SK-N-SH (cell line): Measurements from ENCODE around the gene CACNA1F. TPM values are rescaled to one million over a fixed set of nuclear protein-coding genes. Genes with fewer than 3 reads are reported as not detected.

Experiments
- CTCF ChIA-PET: fragments of 300-600, 350-600 bp; formaldehyde crosslinking; extraction: SDS; loops from one replicate; lab custom pipeline; 2021; lab: Yijun Ruan, JAX
- POLR2A ChIA-PET: fragments of 350-600 bp; sonication (Branson Sonifier 250); formaldehyde crosslinking; extraction: SDS; loops from one replicate; lab custom pipeline; 2020; ENCODE audit warnings: antibody characterized with exemption, inconsistent platforms; lab: Yijun Ruan, JAX
- DNase-seq: peaks from one replicate; pipeline ENCODE4 v3.0.0; 2012
- H2AFZ ChIP-seq: fragments of 200-600 bp; sonication (generic); 2 replicates; pipeline ENCODE4 v1.8.1; 2016; ENCODE audit warnings: antibody characterized with exemption, mild to moderate bottlenecking, low read depth
- H3F3A ChIP-seq: fragments of 200-600 bp; sonication (generic); replicated peaks from 2 replicates; pipeline ENCODE3; 2016; ENCODE audit warnings: antibody characterized with exemption, mild to moderate bottlenecking; ENCODE audit not compliant: insufficient read depth
- H3K27ac ChIP-seq, 2 experiments: fragments of 200-500 bp in 1 of 2; fragments of 200-600 bp in 1 of 2; sonication (Bioruptor generic) in 1 of 2; sonication (generic), shearing (Covaris generic) in 1 of 2; 2 replicates each; pipeline versions ENCODE4 v1.5.1 to v1.6.1; 2014 to 2016; ENCODE audit warnings: low read depth in 2 of 2, inconsistent platforms in 1 of 2, low read length in 1 of 2, mild to moderate bottlenecking in 1 of 2, mixed read lengths in 1 of 2
- H3K27me3 ChIP-seq: fragments of 200-600 bp; sonication (generic), shearing (Covaris generic); 2 replicates; pipeline ENCODE4 v1.6.1; 2016; ENCODE audit warnings: mixed run types; ENCODE audit not compliant: insufficient read depth
- H3K36me3 ChIP-seq, 2 experiments: fragments of 200-500 bp in 1 of 2; fragments of 200-600 bp in 1 of 2; sonication (Bioruptor generic) in 1 of 2; sonication (generic) in 1 of 2; replicated peaks in 1 of 2; 2 replicates each; pipeline versions ENCODE3 to v1.5.1; 2014 to 2016; ENCODE audit warnings: low read length in 1 of 2, mild to moderate bottlenecking in 1 of 2; ENCODE audit not compliant: insufficient read depth in 2 of 2, control insufficient read depth in 1 of 2
- H3K4me1 ChIP-seq, 2 experiments: fragments of 200-500 bp in 1 of 2; fragments of 200-600 bp in 1 of 2; sonication (Bioruptor generic) in 1 of 2; sonication (generic), shearing (Covaris generic) in 1 of 2; 2 replicates each; pipeline versions ENCODE4 v1.5.1 to v1.6.1; 2014 to 2016; ENCODE audit warnings: low read depth in 1 of 2, low read length in 1 of 2, mixed run types in 1 of 2; ENCODE audit not compliant: insufficient read depth in 2 of 2, control insufficient read depth in 1 of 2
- H3K4me2 ChIP-seq: fragments of 200-600 bp; sonication (generic), shearing (Covaris generic); 2 replicates; pipeline ENCODE4 v1.6.1; 2017; ENCODE audit warnings: mixed run types
- H3K4me3 ChIP-seq, 2 experiments: fragments of 200-500 bp in 1 of 2; fragments of 200-600 bp in 1 of 2; sonication (Bioruptor generic) in 1 of 2; sonication (generic), shearing (Covaris generic) in 1 of 2; 2 replicates each; pipeline versions ENCODE4 v1.5.1 to v1.8.1; 2014 to 2016; ENCODE audit warnings: low read depth in 2 of 2, inconsistent platforms in 1 of 2, low read length in 1 of 2, mild to moderate bottlenecking in 1 of 2, mixed read lengths in 1 of 2, moderate library complexity in 1 of 2
- H3K79me2 ChIP-seq: fragments of 200-600 bp; sonication (generic); 2 replicates; pipeline ENCODE4 v1.8.1; 2017; ENCODE audit warnings: mild to moderate bottlenecking; ENCODE audit not compliant: insufficient read depth
- H3K9ac ChIP-seq: fragments of 200-600 bp; sonication (generic); 2 replicates; pipeline ENCODE4 v1.6.1; 2017; ENCODE audit warnings: mixed run types
- H3K9me2 ChIP-seq: fragments of 200-600 bp; sonication (generic); 2 replicates; pipeline ENCODE4 v1.6.1; 2017; ENCODE audit warnings: mixed run types
- H3K9me3 ChIP-seq: fragments of 200-600 bp; sonication (generic); 2 replicates; pipeline ENCODE4 v1.6.1; 2017; ENCODE audit warnings: mixed run types, mild to moderate bottlenecking, moderate library complexity
- H4K20me1 ChIP-seq: fragments of 200-600 bp; sonication (generic); 2 replicates; pipeline ENCODE4 v1.6.1; 2017; ENCODE audit warnings: mild to moderate bottlenecking, mixed run types; ENCODE audit not compliant: insufficient read depth
- ELF1 ChIP-seq: IDR thresholded peaks from 2 replicates; pipeline ENCODE4 v1.4.0; 2012
- GABPA ChIP-seq: IDR thresholded peaks from 2 replicates; pipeline ENCODE4 v1.4.0; 2012; ENCODE audit warnings: low read depth, mild to moderate bottlenecking
- JUND ChIP-seq: IDR thresholded peaks from 2 replicates; pipeline ENCODE4 v1.4.0; 2012
- MXI1 ChIP-seq: IDR thresholded peaks from 2 replicates; pipeline ENCODE4 v1.6.1; 2012; ENCODE audit warnings: mild to moderate bottlenecking, low read depth, low read length, improper control_type of control experiment
- NFIC ChIP-seq: IDR thresholded peaks from 2 replicates; pipeline ENCODE4 v1.4.0; 2012; ENCODE audit warnings: borderline replicate concordance
- NRF1 ChIP-seq: IDR thresholded peaks from 2 replicates; pipeline ENCODE4 v1.6.1; 2012; ENCODE audit warnings: low read depth, mild to moderate bottlenecking, low read length
- RCOR1 ChIP-seq: fragments of 150-350 bp; IDR thresholded peaks from 2 replicates; pipeline ENCODE4 v1.6.1; 2017; ENCODE audit warnings: antibody characterized with exemption, low read length
- REST ChIP-seq: IDR thresholded peaks from 2 replicates; pipeline ENCODE4 v1.6.1; 2012; ENCODE audit warnings: mild to moderate bottlenecking, low read depth, low read length, moderate library complexity
- RFX5 ChIP-seq: IDR thresholded peaks from 2 replicates; pipeline ENCODE4 v1.6.1; 2012; ENCODE audit warnings: mild to moderate bottlenecking, improper control_type of control experiment, low read length
- TCF12 ChIP-seq: IDR thresholded peaks from 2 replicates; pipeline ENCODE4 v1.4.0; 2012
- WGBS: methylation state at CpG from one replicate; pipeline ENCODE4 v1.1.6; 2017; ENCODE audit warnings: low lambda C conversion rate; 5-methylcytosine and 5-hydroxymethylcytosine counted together
- polyA plus RNA-seq, 3 experiments: library from polyadenylated mRNA; depleted of rRNA; stranded (reverse); fragments of >200 nt; gene quantifications; 2 replicates each; pipeline ENCODE4 v1.2.3, GENCODE V29; 2012
- TF ChIP-seq, protein P1 (sequence below): IDR thresholded peaks from 2 replicates; pipeline ENCODE4 v1.4.0; 2012; ENCODE audit warnings: low read depth, borderline replicate concordance

CACNA1F gene
- polyA plus RNA-seq, 1 of the 3 experiments (the other 2 are of a cell fraction) = not detected

- TF ChIP-seq, protein P1, sequence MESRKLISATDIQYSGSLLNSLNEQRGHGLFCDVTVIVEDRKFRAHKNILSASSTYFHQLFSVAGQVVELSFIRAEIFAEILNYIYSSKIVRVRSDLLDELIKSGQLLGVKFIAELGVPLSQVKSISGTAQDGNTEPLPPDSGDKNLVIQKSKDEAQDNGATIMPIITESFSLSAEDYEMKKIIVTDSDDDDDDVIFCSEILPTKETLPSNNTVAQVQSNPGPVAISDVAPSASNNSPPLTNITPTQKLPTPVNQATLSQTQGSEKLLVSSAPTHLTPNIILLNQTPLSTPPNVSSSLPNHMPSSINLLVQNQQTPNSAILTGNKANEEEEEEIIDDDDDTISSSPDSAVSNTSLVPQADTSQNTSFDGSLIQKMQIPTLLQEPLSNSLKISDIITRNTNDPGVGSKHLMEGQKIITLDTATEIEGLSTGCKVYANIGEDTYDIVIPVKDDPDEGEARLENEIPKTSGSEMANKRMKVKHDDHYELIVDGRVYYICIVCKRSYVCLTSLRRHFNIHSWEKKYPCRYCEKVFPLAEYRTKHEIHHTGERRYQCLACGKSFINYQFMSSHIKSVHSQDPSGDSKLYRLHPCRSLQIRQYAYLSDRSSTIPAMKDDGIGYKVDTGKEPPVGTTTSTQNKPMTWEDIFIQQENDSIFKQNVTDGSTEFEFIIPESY = no peak
- TF ChIP-seq RCOR1 (no peak), NRF1 (no peak), GABPA (no peak), TCF12 (peak; percentile 15; the same call in 1 of the 2 replicates), RFX5 (no peak)
- TF ChIP-seq, all 33 proteins: peak for 5
Measured at GRCh38 chrX:49166914-49167739, 66.0 kb downstream of the CACNA1F start (continued).

- TF ChIP-seq ELF1 (no peak), NFIC (no peak), MXI1 (no peak), REST (0 out of 2 replicates have a peak, but pooled peaks have one; percentile 21), JUND (no peak)
- H3K9me2 ChIP-seq = no peaks in the 10 kb centered on the region
- H3F3A ChIP-seq = peaks cover 9% of the 10 kb centered on the region
- H3K4me1 ChIP-seq = peaks cover 4 to 11% of the 10 kb centered on the region in 2 experiments; a peak in 1 of 4 replicates
- POLR2A ChIA-PET = interaction anchor here (0.9 to 1.1 kb wide), 2 partner anchors 23 to 268 kb away, joined by 3 to 4 read pairs; partner anchors contain the start of gene PQBP1
- H3K27ac ChIP-seq = peak overlapping the region in 1 of 2 experiments; percentile 75; a peak in 1 of 4 replicates
- peak overlapping the region; percentile 69; the same call in 1 of the 2 replicates for H2AFZ ChIP-seq
- CTCF ChIA-PET = no interaction called here
- H3K4me3 ChIP-seq = peak overlapping the region in 1 of 2 experiments; percentile 36; a peak in 1 of 4 replicates
- peak overlapping the region; percentile 69 for H3K4me2 ChIP-seq
- no peaks in the 10 kb centered on the region for H3K36me3 ChIP-seq
- no peaks in the 10 kb centered on the region for H3K9me3 ChIP-seq
- 39% methylated on average over 26 of the region's 61 CpGs for WGBS
- H3K27me3 ChIP-seq = no peaks in the 10 kb centered on the region; the same call in 1 of the 2 replicates
- peak; percentile 72 for DNase-seq
- H3K9ac ChIP-seq = no peak overlapping the region
- H3K79me2 ChIP-seq = no peaks in the 10 kb centered on the region
- no peaks in the 10 kb centered on the region for H4K20me1 ChIP-seq
Measured at GRCh38 chrX:49165901-49166881, 66.9 kb downstream of the CACNA1F start.
